Kidney (tissue), 14 donors: ENCODE measurements around the gene PXDN. TPM values are rescaled to one million over a fixed set of nuclear protein-coding genes. Genes with fewer than 3 reads are reported as not detected.

Source experiments
- DNase-seq, 5 donors: peaks; one replicate each; pipeline ENCODE4 v3.0.0-alpha.2; 2013 to 2020
- FAIRE-seq: peaks from 2 replicates; lab custom pipeline; 2012; peaks lifted over from hg19 to GRCh38; lab: Jason Lieb, UNC
- H3K27ac ChIP-seq, 2 donors: one replicate each; pipeline ENCODE4 v1.7.0; 2013; ENCODE audit warnings: low read depth in 2 of 2, low read length in 2 of 2, inconsistent platforms in 1 of 2
- H3K27me3 ChIP-seq: one replicate; pipeline ENCODE4 v1.7.1; 2013; ENCODE audit warnings: low read length, inconsistent platforms; ENCODE audit not compliant: control insufficient read depth, insufficient read depth
- H3K36me3 ChIP-seq, 3 donors: one replicate each; pipeline versions ENCODE4 v1.7.0 to v1.7.1; 2013; ENCODE audit warnings: low read length in 3 of 3, control low read depth in 1 of 3, inconsistent platforms in 1 of 3; ENCODE audit not compliant: insufficient read depth in 3 of 3, control insufficient read depth in 2 of 3
- H3K4me1 ChIP-seq, 3 donors: one replicate each; pipeline versions ENCODE4 v1.7.0 to v1.7.1; 2013; ENCODE audit warnings: low read length in 3 of 3, inconsistent platforms in 1 of 3, low read depth in 1 of 3; ENCODE audit not compliant: control insufficient read depth in 2 of 3, insufficient read depth in 2 of 3
- H3K4me3 ChIP-seq, 3 donors: one replicate each; pipeline versions ENCODE4 v1.7.0 to v1.8.1; 2013; ENCODE audit warnings: low read length in 3 of 3, control low read depth in 1 of 3, inconsistent platforms in 1 of 3
- H3K9ac ChIP-seq, 3 donors: one replicate each; pipeline versions ENCODE4 v1.7.0 to v1.7.1; 2013; ENCODE audit warnings: low read length in 3 of 3, control low read depth in 1 of 3, inconsistent platforms in 1 of 3
- H3K9me3 ChIP-seq, 3 donors: one replicate each; pipeline versions ENCODE4 v1.7.0 to v1.7.1; 2013; ENCODE audit warnings: low read length in 3 of 3, control low read depth in 1 of 3, inconsistent platforms in 1 of 3; ENCODE audit not compliant: control insufficient read depth in 2 of 3, insufficient read depth in 1 of 3
- intact Hi-C: fragments of 100-400 bp; cut with DNase I; formaldehyde crosslinking; loops from one replicate; pipeline ENCODE4 v1.11.1; 2022
- polyA plus RNA-seq: library from polyadenylated mRNA; stranded (reverse); fragments of 350-450 nt; fragmentation: Illumina TruSeq; extraction: RNeasy Lipid Tissue Mini Kit (QIAGEN cat#74804); gene quantifications from one replicate; pipeline ENCODE4 v1.2.3, GENCODE V29; 2014; ENCODE audit warnings: low read depth, low replicate concordance; ENCODE audit not compliant: insufficient read depth
- total RNA-seq: library from RNA; stranded (reverse); fragmentation: NEBNext Ultra II Directional; extraction: Animal tissue kit (Norgen Biotek cat#: 25700); gene quantifications from one replicate; pipeline ENCODE4 v1.2.1, GENCODE V29; 2021
- TF ChIP-seq, protein P1 (sequence below): IDR thresholded peaks from 3 replicates; pipeline ENCODE4 v1.5.1; 2012; ENCODE audit warnings: mild to moderate bottlenecking, moderate library complexity, borderline replicate concordance; ENCODE audit not compliant: insufficient read depth; ENCODE audit errors: extremely low read depth
- donor health status: control.
- donor health status: control.
- donor health status: control.
- donor health status: control.
- donor health status: control.
- donor health status: DM: yes; HTN: yes; CAD: no.
- donor health status: Normal renal cell carcinoma (clear cell type).

PXDN gene
- total and polyA plus RNA-seq, 2 donors from 2014 or later: 4.7 to 42.3 TPM

DNA sequence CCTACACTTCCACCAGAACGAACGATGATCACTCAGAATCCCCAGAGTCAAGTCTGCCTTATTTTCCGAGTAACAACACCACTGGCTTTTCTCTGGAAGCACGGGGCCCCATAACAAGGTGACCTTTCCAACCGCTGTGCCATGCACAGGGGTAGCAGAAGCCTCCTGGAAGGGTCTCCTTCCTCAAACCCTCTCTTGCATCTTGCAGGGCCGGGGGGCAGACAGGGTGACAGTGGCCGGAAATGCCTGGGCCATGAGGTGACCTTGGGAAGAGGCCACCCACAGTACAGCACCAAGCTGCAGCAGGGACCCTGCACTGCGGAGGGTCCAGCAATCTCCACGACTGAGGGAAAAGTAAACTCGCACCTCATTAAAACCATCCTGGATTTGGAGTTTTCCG is 108.5 kb downstream of the PXDN start:
- H3K27me3 ChIP-seq: no peaks in the 10 kb centered on the region
- intact Hi-C loops: no loop called here
- no peak overlapping the region for H3K4me3 ChIP-seq
- TF ChIP-seq, protein P1, sequence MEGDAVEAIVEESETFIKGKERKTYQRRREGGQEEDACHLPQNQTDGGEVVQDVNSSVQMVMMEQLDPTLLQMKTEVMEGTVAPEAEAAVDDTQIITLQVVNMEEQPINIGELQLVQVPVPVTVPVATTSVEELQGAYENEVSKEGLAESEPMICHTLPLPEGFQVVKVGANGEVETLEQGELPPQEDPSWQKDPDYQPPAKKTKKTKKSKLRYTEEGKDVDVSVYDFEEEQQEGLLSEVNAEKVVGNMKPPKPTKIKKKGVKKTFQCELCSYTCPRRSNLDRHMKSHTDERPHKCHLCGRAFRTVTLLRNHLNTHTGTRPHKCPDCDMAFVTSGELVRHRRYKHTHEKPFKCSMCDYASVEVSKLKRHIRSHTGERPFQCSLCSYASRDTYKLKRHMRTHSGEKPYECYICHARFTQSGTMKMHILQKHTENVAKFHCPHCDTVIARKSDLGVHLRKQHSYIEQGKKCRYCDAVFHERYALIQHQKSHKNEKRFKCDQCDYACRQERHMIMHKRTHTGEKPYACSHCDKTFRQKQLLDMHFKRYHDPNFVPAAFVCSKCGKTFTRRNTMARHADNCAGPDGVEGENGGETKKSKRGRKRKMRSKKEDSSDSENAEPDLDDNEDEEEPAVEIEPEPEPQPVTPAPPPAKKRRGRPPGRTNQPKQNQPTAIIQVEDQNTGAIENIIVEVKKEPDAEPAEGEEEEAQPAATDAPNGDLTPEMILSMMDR: no peak
- no peak overlapping the region for H3K27ac ChIP-seq
- H3K36me3 ChIP-seq: no peaks in the 10 kb centered on the region
- H3K9ac ChIP-seq: no peak overlapping the region
- FAIRE-seq: no peak
- H3K9me3 ChIP-seq: no peaks in the 10 kb centered on the region
- DNase-seq: no peak
- H3K4me1 ChIP-seq: no peaks in the 10 kb centered on the region

DNA sequence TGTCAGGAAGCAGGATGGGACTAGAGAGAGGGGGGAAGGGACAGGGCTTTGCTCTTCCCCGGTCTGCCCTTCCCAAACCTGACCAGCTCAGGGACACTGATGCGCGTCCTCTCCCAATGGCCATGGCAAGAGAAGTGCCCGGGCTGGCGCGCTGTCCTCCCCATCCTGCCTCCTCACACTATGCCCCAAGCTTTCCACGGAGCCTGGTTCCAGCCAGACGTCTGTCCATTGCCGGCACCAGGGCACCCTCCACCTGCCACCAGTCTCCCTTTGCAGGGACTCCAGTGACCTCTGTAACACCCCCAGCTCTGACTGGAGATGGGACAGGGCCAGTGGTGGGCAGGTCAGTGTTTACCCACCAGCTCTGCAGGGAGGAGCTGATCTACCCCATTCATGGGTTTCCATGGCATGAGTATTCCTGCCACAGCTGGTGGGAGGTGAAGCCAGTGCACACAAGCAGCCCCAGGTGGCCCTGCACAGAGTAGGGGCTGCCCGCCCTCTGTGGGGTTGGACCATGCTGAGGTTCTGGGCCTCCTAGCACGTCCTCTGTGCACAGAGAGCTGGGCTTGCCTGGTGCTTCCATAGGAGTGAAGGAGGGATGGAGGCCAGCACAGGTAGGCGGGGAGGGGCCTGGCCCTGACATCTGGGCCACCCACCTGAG is 109.5 kb downstream of the PXDN start:
- intact Hi-C loops: no loop called here
- no peak overlapping the region for H3K27ac ChIP-seq
- TF ChIP-seq, protein P1: no peak
- no peaks in the 10 kb centered on the region for H3K36me3 ChIP-seq
- no peaks in the 10 kb centered on the region for H3K4me1 ChIP-seq
- H3K9ac ChIP-seq: no peak overlapping the region
- no peaks in the 10 kb centered on the region for H3K27me3 ChIP-seq
- FAIRE-seq (no peak), DNase-seq (no peak)
- H3K4me3 ChIP-seq: no peak overlapping the region
- no peaks in the 10 kb centered on the region for H3K9me3 ChIP-seq

DNA sequence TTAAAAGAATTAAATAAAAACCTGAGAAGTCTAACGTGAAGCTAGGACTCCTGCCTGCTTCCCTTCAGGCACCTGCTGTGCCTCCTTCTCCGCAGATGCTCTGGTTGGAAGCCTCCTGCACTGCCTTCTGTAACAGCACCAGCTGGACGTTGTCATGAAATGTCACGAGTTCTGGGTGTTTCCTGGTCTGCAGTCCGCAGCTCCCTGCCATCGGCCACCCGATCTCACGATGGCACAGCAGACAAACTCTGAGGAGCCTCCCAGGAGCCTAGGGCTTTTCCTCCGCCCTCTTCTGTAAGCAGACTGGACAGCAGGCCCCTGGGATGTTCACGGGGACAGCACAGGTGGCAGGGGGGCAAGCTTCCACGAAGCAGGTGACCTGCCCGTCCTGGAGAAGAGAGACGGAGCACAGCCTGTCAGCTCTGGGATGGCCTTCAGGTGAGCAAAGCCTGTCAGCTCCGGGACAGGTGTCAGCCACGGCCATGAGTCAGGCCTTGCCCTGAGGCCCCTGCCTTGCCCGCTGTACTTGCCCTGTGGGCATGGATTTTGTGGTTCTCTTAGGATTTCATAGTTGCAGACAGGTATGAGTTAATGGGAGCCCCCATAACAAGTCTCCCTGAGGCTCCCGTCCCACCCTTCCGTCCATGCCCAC is 110.3 kb downstream of the PXDN start:
- H3K36me3 ChIP-seq: no peaks in the 10 kb centered on the region
- H3K4me3 ChIP-seq: no peak overlapping the region
- DNase-seq (peak in 4 of 5 donors; percentile 72 to 80 (median 74)), FAIRE-seq (no peak)
- H3K9me3 ChIP-seq: no peaks in the 10 kb centered on the region
- H3K4me1 ChIP-seq: no peaks in the 10 kb centered on the region
- intact Hi-C loops: no loop called here
- H3K9ac ChIP-seq: no peak overlapping the region
- no peaks in the 10 kb centered on the region for H3K27me3 ChIP-seq
- TF ChIP-seq, protein P1: no peak
- H3K27ac ChIP-seq: no peak overlapping the region
